HepG2 (cell line): ENCODE measurements around the gene KIF1C. TPM values are rescaled to one million over a fixed set of nuclear protein-coding genes. Genes with fewer than 3 reads are reported as not detected.

Experiments used
- ATF5 ChIP-seq: sonication (generic); formaldehyde crosslinking; IDR thresholded peaks from 2 replicates; pipeline ENCODE4 v1.4.0; 2020; ENCODE audit warnings: mild to moderate bottlenecking, low read depth, missing genetic modification reagents
- CAMTA2 ChIP-seq: sonication (generic); formaldehyde crosslinking; IDR thresholded peaks from 2 replicates; pipeline ENCODE4 v1.4.0; 2020; ENCODE audit warnings: mild to moderate bottlenecking, missing genetic modification reagents, borderline replicate concordance
- CHD2 ChIP-seq: IDR thresholded peaks from 2 replicates; pipeline ENCODE4 v1.6.1; 2011; ENCODE audit warnings: low read depth, low read length, improper control_type of control experiment
- FOSL2 ChIP-seq: sonication (generic); formaldehyde crosslinking; IDR thresholded peaks from 2 replicates; pipeline ENCODE4 v1.4.0; 2020; ENCODE audit warnings: missing genetic modification reagents
- GATAD1 ChIP-seq: IDR thresholded peaks from 2 replicates; pipeline ENCODE4 v1.6.1; 2016; ENCODE audit warnings: missing genetic modification reagents, missing compliant biosample characterization
- GZF1 ChIP-seq: sonication (generic); formaldehyde crosslinking; IDR thresholded peaks from 2 replicates; pipeline ENCODE4 v1.5.1; 2020; ENCODE audit warnings: mild to moderate bottlenecking, missing genetic modification reagents
- HIVEP1 ChIP-seq: sonication (generic); formaldehyde crosslinking; IDR thresholded peaks from 2 replicates; pipeline ENCODE4 v1.4.0; 2020; ENCODE audit warnings: mild to moderate bottlenecking, missing genetic modification reagents
- KDM5A ChIP-seq: fragments of 200-600 bp; sonication (generic); IDR thresholded peaks from 2 replicates; pipeline ENCODE4 v1.7.0; 2018; ENCODE audit warnings: antibody characterized with exemption, mild to moderate bottlenecking, low read length, borderline replicate concordance
- KDM5B ChIP-seq: sonication (generic); formaldehyde crosslinking; IDR thresholded peaks from 2 replicates; pipeline ENCODE4 v1.4.0; 2020; ENCODE audit warnings: missing genetic modification reagents, mild to moderate bottlenecking, borderline replicate concordance
- MAFF ChIP-seq: IDR thresholded peaks from 2 replicates; pipeline ENCODE4 v1.6.1; 2011; ENCODE audit warnings: low read depth, low read length, improper control_type of control experiment
- NR2C2 ChIP-seq: sonication (generic); formaldehyde crosslinking; IDR thresholded peaks from 2 replicates; pipeline ENCODE4 v1.4.0; 2020; ENCODE audit warnings: missing genetic modification reagents, mild to moderate bottlenecking, moderate library complexity, borderline replicate concordance
- PBX3 ChIP-seq: sonication (generic); formaldehyde crosslinking; IDR thresholded peaks from 2 replicates; pipeline ENCODE4 v1.8.1; 2023; ENCODE audit warnings: missing genetic modification reagents, inconsistent platforms, borderline replicate concordance
- PHF21A ChIP-seq: sonication (generic); formaldehyde crosslinking; IDR thresholded peaks from 2 replicates; pipeline ENCODE4 v1.5.0; 2020; ENCODE audit warnings: mild to moderate bottlenecking, missing genetic modification reagents
- POLR2A ChIP-seq, 2 experiments: IDR thresholded peaks; 2 replicates each; pipeline ENCODE4 v1.6.1; 2011; ENCODE audit warnings: low read depth in 2 of 2, low read length in 2 of 2, mild to moderate bottlenecking in 1 of 2, moderate library complexity in 1 of 2; ENCODE audit not compliant: insufficient read depth in 1 of 2
- TIGD3 ChIP-seq: sonication (generic); formaldehyde crosslinking; IDR thresholded peaks from 2 replicates; pipeline ENCODE4 v1.5.1; 2020; ENCODE audit warnings: mild to moderate bottlenecking, missing genetic modification reagents, borderline replicate concordance
- UBTF ChIP-seq: sonication (generic); formaldehyde crosslinking; IDR thresholded peaks from 2 replicates; pipeline ENCODE4 v1.4.0; 2020; ENCODE audit warnings: mild to moderate bottlenecking, missing genetic modification reagents
- WIZ ChIP-seq: sonication (generic); formaldehyde crosslinking; IDR thresholded peaks from 2 replicates; pipeline ENCODE4 v1.5.1; 2020; ENCODE audit warnings: mild to moderate bottlenecking, missing genetic modification reagents
- ZNF343 ChIP-seq: sonication (generic); formaldehyde crosslinking; IDR thresholded peaks from 2 replicates; pipeline ENCODE4 v1.4.0; 2020; ENCODE audit warnings: mild to moderate bottlenecking, missing genetic modification reagents
- polyA plus RNA-seq, 8 experiments: library from polyadenylated mRNA; depleted of rRNA in 3 of 8; stranded (reverse) in 7 of 8; unstranded in 1 of 8; fragments of >200 nt; fragmentation: Illumina TruSeq in 4 of 8; extraction: Trizol in 4 of 8; gene quantifications; 2 replicates each; pipeline versions ENCODE4 v1.2.1 to v1.2.3, GENCODE V29; 2011 to 2016; ENCODE audit warnings: low read depth in 4 of 8, missing spikeins in 1 of 8, mixed read lengths in 1 of 8; ENCODE audit not compliant: insufficient read depth in 1 of 8
- total RNA-seq, 5 experiments: library from RNA; depleted of rRNA; stranded (reverse); fragments of >200 nt; fragmentation: Illumina TruSeq; extraction: Trizol; gene quantifications; 2 replicates each; pipeline ENCODE4 v1.2.3, GENCODE V29; 2016; ENCODE audit warnings: low read depth in 1 of 5
- TF ChIP-seq, protein P1 (sequence below): sonication (generic); formaldehyde crosslinking; conservative IDR thresholded peaks from 2 replicates; pipeline ENCODE4 v1.4.0; 2020; ENCODE audit warnings: missing genetic modification reagents
- TF ChIP-seq, protein P2 (sequence below): sonication (generic); formaldehyde crosslinking; IDR thresholded peaks from 2 replicates; pipeline ENCODE4 v1.5.0; 2020; ENCODE audit warnings: missing genetic modification reagents

The KIF1C gene
- total and polyA plus RNA-seq, 2 of the 13 experiments (the other 11 are each of a cell fraction or from before 2014, with no cell fraction given) = 70.0 to 104 TPM

- no peak for TF ChIP-seq PBX3 (CRISPR knock-in tag)
- 0 out of 2 replicates have a peak, but pooled peaks have one; percentile 43 for TF ChIP-seq GATAD1 (CRISPR knock-in tag)
- peak; percentile 45; the same call in 1 of the 2 replicates for TF ChIP-seq UBTF (CRISPR knock-in tag)
- no peak for TF ChIP-seq HIVEP1
- TF ChIP-seq MAFF = no peak
- no peak for TF ChIP-seq KDM5A
- TF ChIP-seq ZNF343 (CRISPR knock-in tag) = peak; percentile 72; the same call in 1 of the 2 replicates
- TF ChIP-seq FOSL2 (CRISPR knock-in tag) = peak; percentile 83
- no peak for TF ChIP-seq ATF5 (CRISPR knock-in tag)
- no peak for TF ChIP-seq CAMTA2 (CRISPR knock-in tag)
- peak; percentile 80 for TF ChIP-seq NR2C2 (CRISPR knock-in tag)
- no peak for TF ChIP-seq WIZ (CRISPR knock-in tag)
- TF ChIP-seq KDM5B = peak; percentile 81; the same call in 1 of the 2 replicates
- TF ChIP-seq, protein P1, sequence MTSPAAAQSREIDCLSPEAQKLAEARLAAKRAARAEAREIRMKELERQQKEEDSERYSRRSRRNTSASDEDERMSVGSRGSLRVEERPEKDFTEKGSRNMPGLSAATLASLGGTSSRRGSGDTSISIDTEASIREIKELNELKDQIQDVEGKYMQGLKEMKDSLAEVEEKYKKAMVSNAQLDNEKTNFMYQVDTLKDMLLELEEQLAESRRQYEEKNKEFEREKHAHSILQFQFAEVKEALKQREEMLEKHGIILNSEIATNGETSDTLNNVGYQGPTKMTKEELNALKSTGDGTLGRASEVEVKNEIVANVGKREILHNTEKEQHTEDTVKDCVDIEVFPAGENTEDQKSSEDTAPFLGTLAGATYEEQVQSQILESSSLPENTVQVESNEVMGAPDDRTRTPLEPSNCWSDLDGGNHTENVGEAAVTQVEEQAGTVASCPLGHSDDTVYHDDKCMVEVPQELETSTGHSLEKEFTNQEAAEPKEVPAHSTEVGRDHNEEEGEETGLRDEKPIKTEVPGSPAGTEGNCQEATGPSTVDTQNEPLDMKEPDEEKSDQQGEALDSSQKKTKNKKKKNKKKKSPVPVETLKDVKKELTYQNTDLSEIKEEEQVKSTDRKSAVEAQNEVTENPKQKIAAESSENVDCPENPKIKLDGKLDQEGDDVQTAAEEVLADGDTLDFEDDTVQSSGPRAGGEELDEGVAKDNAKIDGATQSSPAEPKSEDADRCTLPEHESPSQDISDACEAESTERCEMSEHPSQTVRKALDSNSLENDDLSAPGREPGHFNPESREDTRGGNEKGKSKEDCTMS (CRISPR knock-in tag) = no peak
- TF ChIP-seq CHD2 = no peak; the same call in 1 of the 2 replicates
- TF ChIP-seq GZF1 = no peak
- peak; percentile 35 to 45 for TF ChIP-seq POLR2A (IDR thresholded peaks at IDR 0.05; ENCODE audit: insufficient read depth in 1 of 2, low read depth in 2 of 2, low read length in 2 of 2)
- peak; percentile 45; the same call in 1 of the 2 replicates for TF ChIP-seq PHF21A (CRISPR knock-in tag)
- TF ChIP-seq TIGD3 (CRISPR knock-in tag) = no peak
- TF ChIP-seq, protein P2, sequence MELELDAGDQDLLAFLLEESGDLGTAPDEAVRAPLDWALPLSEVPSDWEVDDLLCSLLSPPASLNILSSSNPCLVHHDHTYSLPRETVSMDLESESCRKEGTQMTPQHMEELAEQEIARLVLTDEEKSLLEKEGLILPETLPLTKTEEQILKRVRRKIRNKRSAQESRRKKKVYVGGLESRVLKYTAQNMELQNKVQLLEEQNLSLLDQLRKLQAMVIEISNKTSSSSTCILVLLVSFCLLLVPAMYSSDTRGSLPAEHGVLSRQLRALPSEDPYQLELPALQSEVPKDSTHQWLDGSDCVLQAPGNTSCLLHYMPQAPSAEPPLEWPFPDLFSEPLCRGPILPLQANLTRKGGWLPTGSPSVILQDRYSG (CRISPR knock-in tag) = no peak
These were observed 48.3 kb upstream of the KIF1C start (continued) for GRCh38 chr17:4949321-4950074.
